Measurements from ENCODE around the gene FAM111B. TPM values are rescaled to one million over a fixed set of nuclear protein-coding genes. Genes with fewer than 3 reads are reported as not detected.

FAM111B gene
- total and polyA plus RNA-seq, 9 donors: 0.12 to 1.9 (median 0.18) TPM; not detected in 2

GRCh38 chr11:59138643-59139042 is 31.6 kb downstream of the FAM111B start:
- no peak for DNase-seq
- TF ChIP-seq EP300 (IDR thresholded peaks at IDR 0.05) (no peak), CTCF (IDR thresholded peaks at IDR 0.05) (no peak), POLR2A (IDR thresholded peaks at IDR 0.05) (no peak)
- WGBS, 3 donors: 51 to 70% (median 66%) methylated on average over 2 of the region's 2 CpGs
- H3K4me3 ChIP-seq: no peak overlapping the region
- H3K36me3 ChIP-seq: no peaks in the 10 kb centered on the region
- H3K4me1 ChIP-seq (ENCODE audit: insufficient read depth): no peaks in the 10 kb centered on the region
- H3K27me3 ChIP-seq: no peaks in the 10 kb centered on the region
- no peaks in the 10 kb centered on the region for H3K9me3 ChIP-seq
- H3K27ac ChIP-seq: no peak overlapping the region
- intact Hi-C loops (cut with DNase I): loop anchor here in 1 of 4 donors (10.0 kb wide), 1 partner anchor 484 kb away; no protein-coding TSS in a partner anchor

- Histone ChIP-seq H3K9me3 (no peaks in the 10 kb centered on the region), H3K27me3 (no peaks in the 10 kb centered on the region), H3K4me3 (no peak overlapping the region), H3K36me3 (no peaks in the 10 kb centered on the region), H3K4me1 (ENCODE audit: insufficient read depth) (peaks cover 6% of the 10 kb centered on the region), H3K27ac (no peak overlapping the region)
- intact Hi-C loops (cut with DNase I): no loop called here
- DNase-seq: no peak
- WGBS, 3 donors: 85 to 94% (median 92%) methylated on average over 4 of the region's 4 CpGs
- TF ChIP-seq EP300 (IDR thresholded peaks at IDR 0.05) (no peak), CTCF (IDR thresholded peaks at IDR 0.05) (no peak), POLR2A (IDR thresholded peaks at IDR 0.05) (no peak)
Measured at GRCh38 chr11:59141191-59141590, 34.2 kb downstream of the FAM111B start.

GRCh38 chr11:59141673-59142460 is 34.8 kb downstream of the FAM111B start:
- intact Hi-C loops (cut with DNase I): no loop called here
- WGBS, 3 donors: 2 to 4% (median 2%) methylated on average over 3 of the region's 3 CpGs
- DNase-seq: no peak
- Histone ChIP-seq H3K27ac (peak overlapping the region; percentile 67 to 87), H3K4me1 (ENCODE audit: insufficient read depth) (peaks cover 6% of the 10 kb centered on the region), H3K36me3 (no peaks in the 10 kb centered on the region), H3K27me3 (no peaks in the 10 kb centered on the region), H3K4me3 (peak overlapping the region; percentile 70), H3K9me3 (no peaks in the 10 kb centered on the region)
- TF ChIP-seq EP300 (IDR thresholded peaks at IDR 0.05) (no peak), CTCF (IDR thresholded peaks at IDR 0.05) (no peak), POLR2A (IDR thresholded peaks at IDR 0.05) (no peak)

- Histone ChIP-seq H3K4me1 (ENCODE audit: insufficient read depth) (peaks cover 6% of the 10 kb centered on the region), H3K27me3 (no peaks in the 10 kb centered on the region), H3K9me3 (no peaks in the 10 kb centered on the region), H3K4me3 (peak within 1 kb of the TSS; percentile 70), H3K36me3 (no peaks in the 10 kb centered on the region), H3K27ac (peak within 1 kb of the TSS; percentile 67 to 87)
- TF ChIP-seq CTCF (IDR thresholded peaks at IDR 0.05): peak in 1 of 3 donors; percentile 17
- TF ChIP-seq POLR2A (IDR thresholded peaks at IDR 0.05): no peak
- intact Hi-C loops (cut with DNase I): no loop called here
- peak; percentile 79 to 85 (median 81) for DNase-seq
- 0 to 1% (median 0%) methylated on average over 47 to 50 of the region's 50 CpGs for WGBS, 3 donors
Measured at GRCh38 chr11:59142530-59143507, 35.8 kb downstream of the FAM111B start, which contains the start of gene FAM111A. Gene FAM111A, plus strand, starts transcription at chr11:59142856. Its CDS starts 6,017 bp downstream, at chr11:59148873.
